Progenitor cell of endocrine pancreas (in vitro differentiated cells): Measurements from ENCODE around the gene RBAK. TPM values are rescaled to one million over a fixed set of nuclear protein-coding genes. Genes with fewer than 3 reads are reported as not detected.

Source experiments
- DNase-seq: peaks from one replicate; pipeline ENCODE4 v3.0.0; 2021; ENCODE audit warnings: low spot score; ENCODE audit not compliant: unreplicated experiment
- H3K27ac Mint-ChIP-seq: 2 replicates; pipeline ENCODE4 v1.8.0; 2021; ENCODE audit warnings: mild to moderate bottlenecking, moderate library complexity, mixed read lengths
- H3K27me3 Mint-ChIP-seq: 2 replicates; pipeline ENCODE4 v1.8.0; 2021; ENCODE audit warnings: mixed read lengths
- H3K36me3 Mint-ChIP-seq: 2 replicates; pipeline ENCODE4 v1.8.0; 2022; ENCODE audit warnings: mixed read lengths; ENCODE audit not compliant: insufficient read depth
- H3K4me1 Mint-ChIP-seq: 2 replicates; pipeline ENCODE4 v1.8.0; 2021; ENCODE audit warnings: low read depth, mixed read lengths
- H3K4me3 Mint-ChIP-seq: 2 replicates; pipeline ENCODE4 v1.8.0; 2021; ENCODE audit warnings: low read depth, mild to moderate bottlenecking, moderate library complexity, mixed read lengths
- H3K9me3 Mint-ChIP-seq: 2 replicates; pipeline ENCODE4 v1.8.0; 2021; ENCODE audit warnings: low read depth, mixed read lengths
- long read RNA-seq: library from polyadenylated mRNA; unstranded; transcript quantifications from one replicate; pipeline ENCODE4 v2.0.0, GENCODE V29; 2020
- total RNA-seq: library from RNA; stranded (reverse); gene quantifications from 2 replicates; pipeline ENCODE4 v1.2.1, GENCODE V29; 2021
- TF ChIP-seq, protein P1 (sequence below): fragments of 200-600 bp; sonication (generic); IDR thresholded peaks from one replicate; pipeline ENCODE4 v1.5.0; 2021; ENCODE audit warnings: antibody characterized with exemption, mild to moderate bottlenecking; ENCODE audit not compliant: unreplicated experiment

The RBAK gene
- 20.0 and 21.3 TPM in 2 replicates for total RNA-seq
- long read RNA-seq, partial matches to known transcripts, result 0 of 10 reads
- long read RNA-seq, other reads (novel, unspliced or antisense), result 10 of 10 reads

DNA sequence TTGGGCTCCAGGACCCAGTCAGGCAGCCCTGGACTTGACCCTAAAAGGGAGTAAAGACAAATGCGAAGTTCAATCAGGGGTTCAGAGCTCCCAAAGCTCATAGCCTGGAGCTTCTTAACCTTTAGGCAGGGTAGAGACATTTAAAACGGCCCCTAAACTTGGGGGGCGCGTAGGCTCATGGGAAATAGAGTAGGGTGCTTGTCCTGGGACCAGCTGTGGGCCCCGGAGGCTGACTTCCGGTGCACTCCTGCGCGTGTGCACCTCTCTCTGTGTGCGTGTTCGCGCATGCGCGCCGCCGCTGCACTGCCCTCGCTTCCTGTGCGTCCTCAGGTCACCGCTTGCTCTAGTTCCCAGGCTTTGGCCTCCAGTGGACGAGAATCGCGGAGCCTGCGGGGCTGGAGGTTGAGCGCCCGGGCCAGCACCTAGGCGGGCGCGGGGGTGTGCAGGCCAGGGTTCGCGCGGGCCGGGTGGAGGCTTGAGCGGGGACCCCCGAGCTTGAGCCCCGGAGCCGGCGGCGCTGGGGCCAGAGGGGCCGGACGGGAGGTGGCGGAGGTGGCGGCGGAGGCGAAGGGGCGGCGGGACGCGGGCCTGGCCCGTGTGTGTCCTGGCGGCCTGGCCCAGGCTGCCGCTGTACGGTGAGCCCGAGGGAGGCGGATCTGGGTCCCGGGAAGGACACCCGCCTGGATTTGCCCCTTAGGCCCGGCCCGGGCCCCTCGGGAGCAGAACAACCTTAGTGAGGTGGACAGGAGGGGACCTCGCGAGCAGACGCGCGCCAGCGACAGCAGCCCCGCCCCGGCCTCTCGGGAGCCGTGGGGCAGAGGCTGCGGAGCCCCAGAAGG is at the start of gene RBAK:
RBAK (plus strand) TSS at position 303 of the 839 bp plus-strand sequence. CDS start 2,217 bp downstream, outside the sequence.
- peak within 1 kb of the TSS; percentile 94 for H3K27ac Mint-ChIP-seq
- TF ChIP-seq, protein P1, sequence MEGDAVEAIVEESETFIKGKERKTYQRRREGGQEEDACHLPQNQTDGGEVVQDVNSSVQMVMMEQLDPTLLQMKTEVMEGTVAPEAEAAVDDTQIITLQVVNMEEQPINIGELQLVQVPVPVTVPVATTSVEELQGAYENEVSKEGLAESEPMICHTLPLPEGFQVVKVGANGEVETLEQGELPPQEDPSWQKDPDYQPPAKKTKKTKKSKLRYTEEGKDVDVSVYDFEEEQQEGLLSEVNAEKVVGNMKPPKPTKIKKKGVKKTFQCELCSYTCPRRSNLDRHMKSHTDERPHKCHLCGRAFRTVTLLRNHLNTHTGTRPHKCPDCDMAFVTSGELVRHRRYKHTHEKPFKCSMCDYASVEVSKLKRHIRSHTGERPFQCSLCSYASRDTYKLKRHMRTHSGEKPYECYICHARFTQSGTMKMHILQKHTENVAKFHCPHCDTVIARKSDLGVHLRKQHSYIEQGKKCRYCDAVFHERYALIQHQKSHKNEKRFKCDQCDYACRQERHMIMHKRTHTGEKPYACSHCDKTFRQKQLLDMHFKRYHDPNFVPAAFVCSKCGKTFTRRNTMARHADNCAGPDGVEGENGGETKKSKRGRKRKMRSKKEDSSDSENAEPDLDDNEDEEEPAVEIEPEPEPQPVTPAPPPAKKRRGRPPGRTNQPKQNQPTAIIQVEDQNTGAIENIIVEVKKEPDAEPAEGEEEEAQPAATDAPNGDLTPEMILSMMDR, result no peak
- peaks cover 28% of the 10 kb centered on the region for H3K9me3 Mint-ChIP-seq
- peaks cover 6% of the 10 kb centered on the region for H3K4me1 Mint-ChIP-seq
- H3K4me3 Mint-ChIP-seq, result peak within 1 kb of the TSS; percentile 88
- DNase-seq, result peak; percentile 88
- H3K27me3 Mint-ChIP-seq, result peaks cover 14% of the 10 kb centered on the region
- peaks cover 37% of the 10 kb centered on the region for H3K36me3 Mint-ChIP-seq

DNA sequence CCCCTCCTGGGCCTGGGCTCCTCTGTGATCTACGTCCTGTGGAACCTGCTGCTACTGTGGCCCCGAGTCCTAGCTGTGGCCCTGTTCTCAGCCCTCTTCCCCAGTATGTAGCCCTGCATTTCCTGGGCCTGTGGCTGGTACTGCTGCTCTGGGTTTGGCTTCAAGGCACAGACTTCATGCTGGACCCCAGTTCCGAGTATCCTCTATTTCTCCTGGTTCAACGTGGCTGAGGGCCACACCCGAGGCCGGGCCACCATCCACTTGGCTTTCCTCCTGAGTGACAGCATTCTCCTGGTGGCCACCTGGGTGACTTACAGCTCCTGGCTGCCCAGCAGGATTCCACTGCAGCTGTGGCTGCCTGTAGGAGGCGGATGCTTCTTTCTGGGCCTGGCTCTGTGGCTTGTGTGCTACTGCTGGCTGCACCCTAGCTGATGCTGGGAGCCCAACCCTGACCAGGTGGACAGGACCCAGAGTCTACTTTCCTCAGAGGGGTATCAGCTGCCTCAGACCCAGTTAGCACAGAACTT is 48.9 kb upstream of the RBAK start:
- TF ChIP-seq, protein P1, result no peak
- DNase-seq, result no peak

DNA sequence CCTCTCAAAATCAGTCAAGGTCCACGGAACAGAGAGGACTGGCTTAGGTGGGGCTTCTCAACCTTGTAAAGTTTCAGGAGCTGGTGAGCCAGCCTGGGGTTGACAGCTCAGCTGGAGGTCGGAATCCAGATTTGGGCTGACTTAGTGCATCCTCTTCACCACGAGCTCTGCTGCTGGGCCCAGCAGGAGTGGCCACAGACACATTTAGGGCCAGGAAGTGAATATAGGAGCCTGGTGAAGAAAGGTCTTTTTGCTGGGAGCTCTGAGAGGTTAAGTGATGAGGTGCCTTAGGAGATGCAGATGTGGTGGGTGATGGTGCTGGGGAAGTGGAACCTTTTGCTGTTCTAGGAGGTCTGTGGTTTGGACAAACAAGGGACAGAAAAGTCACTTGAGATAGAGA is 47.4 kb upstream of the RBAK start:
- Mint-ChIP-seq H3K9me3 (no peaks in the 10 kb centered on the region), H3K27ac (no peak overlapping the region), H3K4me1 (no peaks in the 10 kb centered on the region), H3K4me3 (no peak overlapping the region), H3K36me3 (peaks cover 19% of the 10 kb centered on the region), H3K27me3 (no peaks in the 10 kb centered on the region)
- DNase-seq, result no peak
- TF ChIP-seq, protein P1, result no peak

More for the DNA sequence above, 48.9 kb upstream of the RBAK start:
- Mint-ChIP-seq H3K27me3 (no peaks in the 10 kb centered on the region), H3K27ac (peak overlapping the region; percentile 74), H3K36me3 (peaks cover 16% of the 10 kb centered on the region), H3K4me3 (no peak overlapping the region), H3K4me1 (no peaks in the 10 kb centered on the region), H3K9me3 (no peaks in the 10 kb centered on the region)

DNA sequence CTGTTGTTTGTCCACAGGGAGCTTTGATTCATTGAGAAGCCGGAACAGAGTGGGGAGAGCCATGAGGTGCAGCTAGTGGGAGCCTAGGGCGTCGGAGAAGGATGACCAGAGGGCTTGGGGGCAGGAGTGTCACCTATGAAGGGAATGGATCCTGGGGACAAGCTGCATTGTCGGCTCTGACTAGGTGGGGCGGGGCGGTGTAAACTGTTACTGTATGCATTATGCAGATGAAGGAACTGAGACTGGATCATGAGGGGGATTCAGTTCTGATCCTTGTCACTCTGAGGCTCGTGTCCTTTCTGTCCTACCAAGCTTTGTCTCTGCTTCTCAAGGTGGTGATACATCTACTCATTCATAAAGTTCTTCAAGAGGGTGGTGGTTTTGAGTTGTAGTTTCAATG is 46.8 kb upstream of the RBAK start:
- Mint-ChIP-seq H3K4me1 (no peaks in the 10 kb centered on the region), H3K9me3 (no peaks in the 10 kb centered on the region), H3K4me3 (no peak overlapping the region), H3K27ac (no peak overlapping the region), H3K27me3 (no peaks in the 10 kb centered on the region), H3K36me3 (peaks cover 19% of the 10 kb centered on the region)
- no peak for DNase-seq
- TF ChIP-seq, protein P1, result no peak

DNA sequence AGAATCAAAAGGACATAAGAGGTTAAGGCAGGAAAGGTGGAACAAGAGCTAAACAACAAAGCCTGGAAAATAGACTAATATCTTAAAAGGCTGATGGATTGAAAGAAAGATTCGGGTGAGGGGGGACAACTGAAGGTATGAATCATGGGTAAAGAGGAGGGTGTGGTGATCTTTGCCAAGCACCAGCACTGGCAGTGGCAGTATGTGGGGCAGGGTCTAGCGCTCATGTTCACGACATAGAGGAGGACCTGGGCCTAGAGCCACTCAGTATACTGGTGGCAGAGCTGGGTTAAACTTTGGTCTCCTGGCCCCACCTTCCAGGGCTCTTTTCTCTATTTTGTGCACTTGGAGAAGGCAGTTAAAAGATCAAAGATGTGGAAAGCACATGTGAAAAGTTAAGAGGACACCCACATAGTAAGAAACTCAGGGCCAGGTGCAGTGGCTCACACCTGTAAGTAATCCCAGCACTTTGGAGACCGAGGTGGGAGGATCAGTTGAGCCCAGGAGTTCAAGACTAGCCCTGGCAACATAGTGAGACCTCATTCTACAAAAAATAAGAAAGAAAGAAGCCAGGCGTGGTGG is 46.2 kb upstream of the RBAK start:
- no peaks in the 10 kb centered on the region for H3K4me1 Mint-ChIP-seq
- peak overlapping the region; percentile 26 for H3K27ac Mint-ChIP-seq
- TF ChIP-seq, protein P1, result no peak
- H3K27me3 Mint-ChIP-seq, result no peaks in the 10 kb centered on the region
- no peak overlapping the region for H3K4me3 Mint-ChIP-seq
- H3K9me3 Mint-ChIP-seq, result no peaks in the 10 kb centered on the region
- H3K36me3 Mint-ChIP-seq, result peaks cover 19% of the 10 kb centered on the region
- no peak for DNase-seq
